T-cell (primary cell): Measurements from ENCODE around the gene GCDH. TPM values are rescaled to one million over a fixed set of nuclear protein-coding genes. Genes with fewer than 3 reads are reported as not detected.

ENCODE experiments used
- ATAC-seq, 4 experiments: fragments of 200-7000 bp in 3 of 4; fragments of 150-1000 bp in 1 of 4; cut with Tn5 transposase; replicated peaks in 1 of 4; 1 replicate in 3 of 4; 2 replicates in 1 of 4; pipeline ENCODE4 v1.10.0; 2021; ENCODE audit warnings: moderate library complexity in 3 of 4, mild to moderate bottlenecking in 2 of 4, moderate number of reproducible peaks in 1 of 4
- CTCF ChIA-PET, 2 donors: fragments of 300-600 bp; sonication (Branson Sonifier 250); formaldehyde crosslinking; loops; one replicate each; lab custom pipeline; 2022; ENCODE audit warnings: antibody characterized with exemption in 2 of 2; lab: Charles Lee
- POLR2A ChIA-PET, 2 donors: fragments of 300-600 bp; sonication (Branson Sonifier 250); formaldehyde crosslinking; loops; one replicate each; lab custom pipeline; 2022; ENCODE audit warnings: antibody characterized with exemption in 2 of 2; lab: Charles Lee
- DNase-seq, 35 experiments: peaks; one replicate each; pipeline versions ENCODE4 v3.0.0 to v3.0.0-alpha.2; 2013 to 2023
- H3K27ac ChIP-seq: one replicate; pipeline ENCODE4 v1.5.1; 2013; ENCODE audit warnings: low read length
- H3K27me3 ChIP-seq, 2 experiments: replicated peaks in 1 of 2; 1 replicate in 1 of 2; 2 replicates in 1 of 2; pipeline versions ENCODE4 v1.6.1 to v1.7.0; 2013; ENCODE audit warnings: low read length in 1 of 2, mixed read lengths in 1 of 2; ENCODE audit not compliant: control insufficient read depth in 2 of 2, insufficient read depth in 2 of 2; ENCODE audit errors: extremely low read depth in 1 of 2
- H3K36me3 ChIP-seq, 2 donors: 1 replicate in 1 of 2; 2 replicates in 1 of 2; pipeline versions ENCODE4 v1.6.1 to v1.7.0; 2013; ENCODE audit warnings: low read length in 1 of 2; ENCODE audit not compliant: control insufficient read depth in 2 of 2, insufficient read depth in 1 of 2; ENCODE audit errors: extremely low read depth in 1 of 2
- H3K4me1 ChIP-seq, 2 experiments: 1 replicate in 1 of 2; 2 replicates in 1 of 2; pipeline versions ENCODE4 v1.6.1 to v1.7.0; 2013; ENCODE audit warnings: low read length in 2 of 2, mixed read lengths in 1 of 2; ENCODE audit not compliant: insufficient read depth in 2 of 2, control insufficient read depth in 1 of 2; ENCODE audit errors: extremely low read depth in 1 of 2
- H3K4me3 ChIP-seq, 2 donors: 1 replicate in 1 of 2; 2 replicates in 1 of 2; pipeline versions ENCODE4 v1.5.1 to v1.7.0; 2013; ENCODE audit warnings: mild to moderate bottlenecking in 2 of 2, low read length in 1 of 2, moderate library complexity in 1 of 2; ENCODE audit not compliant: control insufficient read depth in 1 of 2; ENCODE audit errors: extremely low read depth in 1 of 2
- H3K9me3 ChIP-seq: 2 replicates; pipeline ENCODE4 v1.7.0; 2013
- H3K27ac Mint-ChIP-seq, 2 donors: one replicate each; pipeline ENCODE4 v1.8.0; 2020 to 2021; ENCODE audit warnings: mild to moderate bottlenecking in 2 of 2, mixed read lengths in 2 of 2
- H3K27me3 Mint-ChIP-seq, 2 donors: one replicate each; pipeline ENCODE4 v1.8.0; 2021 to 2022; ENCODE audit warnings: mixed read lengths in 2 of 2
- H3K36me3 Mint-ChIP-seq: one replicate; pipeline ENCODE4 v1.8.0; 2021; ENCODE audit warnings: mixed read lengths
- H3K4me1 Mint-ChIP-seq, 3 donors: one replicate each; pipeline ENCODE4 v1.8.0; 2020 to 2022; ENCODE audit warnings: mixed read lengths in 3 of 3, mild to moderate bottlenecking in 1 of 3
- H3K4me3 Mint-ChIP-seq, 3 donors: one replicate each; pipeline ENCODE4 v1.8.0; 2020 to 2022; ENCODE audit warnings: mild to moderate bottlenecking in 3 of 3, mixed read lengths in 3 of 3, moderate library complexity in 3 of 3
- H3K9me3 Mint-ChIP-seq, 3 donors: one replicate each; pipeline ENCODE4 v1.8.0; 2020 to 2022; ENCODE audit warnings: mixed read lengths in 3 of 3
- WGBS: methylation state at CpG from one replicate; pipeline ENCODE4 v1.1.5; 2013; ENCODE audit warnings: missing lambda C conversion rate; ENCODE audit not compliant: insufficient coverage; 5-methylcytosine and 5-hydroxymethylcytosine counted together
- total RNA-seq, 35 experiments: library from RNA in 6 of 35; stranded (reverse) in 6 of 35; fragments of 120-200 nt in 1 of 35; gene quantifications; one replicate each; pipeline versions ENCODE4 v1.2.1 to v1.2.4 and lab custom pipeline; 2013 to 2026

The GCDH gene
- total RNA-seq, 5 donors from 2014 or later (not counting 1 experiment from before 2014, with no cell fraction given): 39.8 to 68.7 (median 60.0) TPM

DNA sequence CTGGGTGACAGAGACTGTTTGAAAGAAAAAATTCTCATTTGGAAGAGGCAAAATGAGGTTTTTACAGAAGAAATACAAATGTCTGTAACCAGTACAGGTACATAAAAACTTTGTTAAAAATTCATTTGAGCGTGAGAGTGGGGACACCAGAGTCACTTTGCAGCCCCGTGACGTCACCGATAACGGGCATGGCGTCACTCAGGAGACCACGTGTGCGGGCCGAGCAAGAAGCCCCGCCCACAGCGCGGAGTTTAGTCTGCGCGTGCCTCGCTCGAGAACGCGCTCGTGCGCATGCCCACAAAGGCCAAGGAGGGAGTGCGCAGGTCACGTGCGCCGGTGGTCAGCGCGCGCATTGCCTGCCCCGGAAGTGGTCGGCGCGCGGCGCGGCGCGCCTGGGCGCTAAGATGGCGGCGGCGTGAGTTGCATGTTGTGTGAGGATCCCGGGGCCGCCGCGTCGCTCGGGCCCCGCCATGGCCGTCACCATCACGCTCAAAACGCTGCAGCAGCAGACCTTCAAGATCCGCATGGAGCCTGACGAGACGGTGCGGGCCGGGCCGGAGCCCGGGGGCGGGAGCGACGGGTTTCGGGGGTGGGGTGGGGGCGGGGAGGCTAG lies 54.6 kb downstream of the GCDH start, which contains the start of gene RAD23A:
RAD23A (plus strand) TSS at position 384 of the 613 bp plus-strand sequence; CDS start at position 471, 87 bp downstream.
- Histone ChIP-seq H3K4me3 (peak within 1 kb of the TSS; percentile 60 to 75), H3K27me3 (no peaks in the 10 kb centered on the region), H3K4me1 (peaks cover 5 to 61% of the 10 kb centered on the region in 2 experiments), H3K27ac (peak within 1 kb of the TSS; percentile 89), H3K36me3 (peaks cover 14 to 72% of the 10 kb centered on the region in 2 donors), H3K9me3 (no peaks in the 10 kb centered on the region)
- ChIA-PET POLR2A (interaction anchor here in 1 of 2 donors (0.5 kb wide), 1 partner anchor 22 kb away, joined by 3 read pairs; no protein-coding TSS in a partner anchor), CTCF (no interaction called here)
- ATAC-seq (peak; percentile 80 to 86 (median 84)), DNase-seq (peak; percentile 95 to 100 (median 97))
- H3K9me3 Mint-ChIP-seq: no peaks in the 10 kb centered on the region
- peaks cover 42 to 54% (median 52%) of the 10 kb centered on the region in 3 donors for H3K4me1 Mint-ChIP-seq
- peak within 1 kb of the TSS; percentile 91 to 92 for H3K27ac Mint-ChIP-seq
- no peaks in the 10 kb centered on the region for H3K27me3 Mint-ChIP-seq
- peaks cover 39% of the 10 kb centered on the region for H3K36me3 Mint-ChIP-seq
- peak within 1 kb of the TSS; percentile 86 to 93 (median 88) for H3K4me3 Mint-ChIP-seq
- under 1% methylated on average over 60 of the region's 62 CpGs for WGBS

DNA sequence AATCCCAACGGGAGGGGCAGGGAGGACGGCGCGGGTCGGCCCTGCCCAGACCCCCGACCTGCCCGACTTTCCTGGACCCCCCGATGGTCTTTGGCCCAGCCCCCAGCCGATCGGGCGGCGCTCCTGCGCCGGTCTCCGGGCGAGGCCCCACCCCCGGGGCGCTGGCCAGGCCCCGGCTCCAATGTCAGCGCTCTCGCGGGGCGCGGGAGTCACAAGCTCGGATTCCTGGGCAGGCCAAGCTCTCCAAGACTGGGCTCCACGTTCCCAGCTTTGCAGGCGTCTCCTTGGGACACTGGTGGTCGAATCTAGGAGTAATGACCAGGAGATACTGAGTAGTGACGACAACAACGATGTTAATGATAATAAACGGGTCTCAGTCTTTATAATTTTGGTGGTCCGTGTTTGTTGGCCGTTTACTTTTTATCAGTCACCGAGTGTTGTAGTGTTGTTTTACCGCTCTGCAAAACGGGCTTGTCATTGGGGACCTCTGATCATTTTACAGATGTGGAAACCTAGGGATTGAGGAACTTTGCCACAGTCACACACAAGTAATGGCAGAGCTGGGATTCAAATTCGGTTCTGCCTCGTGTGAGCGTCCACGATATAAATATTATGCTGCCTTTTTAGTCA lies 55.2 kb downstream of the GCDH start:
- POLR2A ChIA-PET: interaction anchor here in 1 of 2 donors (0.5 to 0.6 kb wide), 2 partner anchors 18 to 21 kb away, joined by 3 to 11 read pairs; no protein-coding TSS in a partner anchor
- CTCF ChIA-PET: no interaction called here
- peaks cover 5 to 56% of the 10 kb centered on the region in 2 experiments for H3K4me1 ChIP-seq
- H3K27ac ChIP-seq: peak overlapping the region; percentile 89
- peaks cover 14 to 66% of the 10 kb centered on the region in 2 donors for H3K36me3 ChIP-seq
- no peaks in the 10 kb centered on the region for H3K9me3 ChIP-seq
- no peaks in the 10 kb centered on the region for H3K9me3 Mint-ChIP-seq
- ATAC-seq (peak; percentile 34 to 68 (median 62)), DNase-seq (peak in 17 of 35 experiments; percentile 9 to 57 (median 29))
- WGBS: 0% methylated on average over 35 of the region's 40 CpGs
- H3K36me3 Mint-ChIP-seq: peaks cover 37% of the 10 kb centered on the region
- H3K27me3 ChIP-seq: no peaks in the 10 kb centered on the region
- peaks cover 37 to 47% (median 46%) of the 10 kb centered on the region in 3 donors for H3K4me1 Mint-ChIP-seq
- H3K4me3 ChIP-seq: peak overlapping the region; percentile 60 to 75
- H3K4me3 Mint-ChIP-seq: peak overlapping the region; percentile 86 to 93 (median 86)
- peak overlapping the region; percentile 85 to 91 for H3K27ac Mint-ChIP-seq
- no peaks in the 10 kb centered on the region for H3K27me3 Mint-ChIP-seq

DNA sequence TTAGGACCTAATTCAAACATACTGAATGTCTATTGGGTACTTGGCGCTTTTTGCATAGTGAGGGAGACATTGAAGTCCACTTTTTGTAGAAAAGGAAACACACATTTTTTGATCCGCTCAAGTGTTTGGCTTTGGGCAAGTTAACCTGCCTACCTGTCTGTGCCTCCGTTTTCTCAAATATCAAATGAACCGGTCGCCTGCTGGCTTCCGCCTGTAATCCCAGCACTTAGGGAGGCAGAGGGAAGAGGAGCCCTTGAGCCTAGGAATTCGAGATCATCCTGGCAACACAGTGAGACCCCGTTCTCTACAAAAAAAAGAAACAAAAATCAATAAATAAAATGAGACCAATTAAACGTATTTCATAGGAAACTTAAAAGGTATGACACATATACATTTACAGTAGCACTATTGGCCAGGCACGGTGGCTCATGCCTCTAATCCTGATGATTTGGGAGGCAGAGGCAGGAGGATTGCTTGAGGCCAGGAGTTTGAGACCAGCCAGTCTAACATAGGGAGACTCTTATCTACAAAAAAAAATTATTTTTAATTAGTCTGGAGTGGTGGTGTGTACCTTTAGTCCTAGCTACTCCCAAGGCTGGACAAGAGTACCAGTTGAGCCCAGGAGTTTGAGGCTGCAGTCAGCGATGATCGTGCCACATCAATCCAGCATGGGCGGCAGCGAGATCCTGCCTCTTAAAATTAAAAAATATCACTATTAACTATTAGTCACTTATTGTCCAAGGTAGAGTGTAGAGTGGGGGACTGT lies 56.0 kb downstream of the GCDH start:
- no peak for ATAC-seq
- Histone ChIP-seq H3K4me1 (peaks cover 5 to 50% of the 10 kb centered on the region in 2 experiments), H3K27ac (peak overlapping the region; percentile 89), H3K27me3 (no peaks in the 10 kb centered on the region), H3K4me3 (peak overlapping the region; percentile 60 to 75), H3K36me3 (peaks cover 11 to 63% of the 10 kb centered on the region in 2 donors), H3K9me3 (no peaks in the 10 kb centered on the region)
- Mint-ChIP-seq H3K27ac (peak overlapping the region; percentile 85 to 91), H3K36me3 (peaks cover 40% of the 10 kb centered on the region), H3K4me3 (peak overlapping the region; percentile 86 to 93 (median 86)), H3K4me1 (peaks cover 37 to 44% (median 42%) of the 10 kb centered on the region in 3 donors), H3K9me3 (no peaks in the 10 kb centered on the region), H3K27me3 (no peaks in the 10 kb centered on the region)
- POLR2A ChIA-PET: interaction anchor here in 1 of 2 donors (0.6 kb wide), 1 partner anchor 17 kb away, joined by 11 read pairs; no protein-coding TSS in a partner anchor
- CTCF ChIA-PET: interaction anchor here in 1 of 2 donors (1.4 kb wide), 1 partner anchor 18 kb away, joined by 4 read pairs; no protein-coding TSS in a partner anchor
- DNase-seq: no peak
- no CpG with 5 or more reads among the region's 14 CpGs for WGBS

DNA sequence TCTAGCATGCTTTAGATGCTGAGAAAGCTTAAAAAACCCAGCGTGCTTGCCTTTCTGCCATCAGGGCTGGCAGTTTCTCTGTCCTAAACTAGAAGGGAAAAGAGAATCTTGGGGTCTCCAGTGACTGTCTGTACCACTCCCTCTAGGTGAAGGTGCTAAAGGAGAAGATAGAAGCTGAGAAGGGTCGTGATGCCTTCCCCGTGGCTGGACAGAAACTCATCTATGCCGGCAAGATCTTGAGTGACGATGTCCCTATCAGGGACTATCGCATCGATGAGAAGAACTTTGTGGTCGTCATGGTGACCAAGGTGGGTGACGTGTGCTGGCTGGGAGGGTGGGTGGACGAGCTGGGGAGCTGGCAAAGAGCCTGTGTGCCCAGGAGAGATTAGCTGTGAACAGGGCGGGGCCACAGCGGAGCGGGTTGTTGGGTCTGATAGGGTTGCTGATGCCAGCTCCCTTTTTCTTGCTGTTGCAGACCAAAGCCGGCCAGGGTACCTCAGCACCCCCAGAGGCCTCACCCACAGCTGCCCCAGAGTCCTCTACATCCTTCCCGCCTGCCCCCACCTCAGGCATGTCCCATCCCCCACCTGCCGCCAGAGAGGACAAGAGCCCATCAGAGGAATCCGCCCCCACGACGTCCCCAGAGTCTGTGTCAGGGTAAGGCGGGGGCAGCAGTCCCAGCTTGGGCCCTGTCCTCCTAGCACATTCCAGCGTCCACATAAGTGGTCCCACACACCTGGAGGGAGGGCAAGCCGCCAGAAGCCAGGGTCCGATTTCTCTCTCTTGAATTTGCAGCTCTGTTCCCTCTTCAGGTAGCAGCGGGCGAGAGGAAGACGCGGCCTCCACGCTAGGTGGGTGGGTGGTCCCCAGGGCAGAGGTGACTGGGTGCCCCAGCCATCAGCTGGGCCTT lies 57.0 kb downstream of the GCDH start:
- Histone ChIP-seq H3K27ac (no peak overlapping the region), H3K4me1 (peaks cover 5 to 40% of the 10 kb centered on the region in 2 experiments), H3K27me3 (no peaks in the 10 kb centered on the region), H3K4me3 (no peak overlapping the region), H3K36me3 (peaks cover 16 to 64% of the 10 kb centered on the region in 2 donors), H3K9me3 (no peaks in the 10 kb centered on the region)
- Mint-ChIP-seq H3K27me3 (no peaks in the 10 kb centered on the region), H3K9me3 (no peaks in the 10 kb centered on the region), H3K27ac (peak overlapping the region in 1 of 2 donors; percentile 41), H3K4me1 (peaks cover 35 to 38% (median 37%) of the 10 kb centered on the region in 3 donors), H3K4me3 (peak overlapping the region in 2 of 3 donors; percentile 11 to 13), H3K36me3 (peaks cover 33% of the 10 kb centered on the region)
- ChIA-PET CTCF (interaction anchor here (0.6 to 1.4 kb wide), 3 partner anchors 17 to 63 kb away, joined by 3 to 4 read pairs (median 3); no protein-coding TSS in a partner anchor), POLR2A (no interaction called here)
- DNase-seq (no peak), ATAC-seq (no peak)
- whole genome bisulfite sequencing: 94% methylated on average over 23 of the region's 28 CpGs

DNA sequence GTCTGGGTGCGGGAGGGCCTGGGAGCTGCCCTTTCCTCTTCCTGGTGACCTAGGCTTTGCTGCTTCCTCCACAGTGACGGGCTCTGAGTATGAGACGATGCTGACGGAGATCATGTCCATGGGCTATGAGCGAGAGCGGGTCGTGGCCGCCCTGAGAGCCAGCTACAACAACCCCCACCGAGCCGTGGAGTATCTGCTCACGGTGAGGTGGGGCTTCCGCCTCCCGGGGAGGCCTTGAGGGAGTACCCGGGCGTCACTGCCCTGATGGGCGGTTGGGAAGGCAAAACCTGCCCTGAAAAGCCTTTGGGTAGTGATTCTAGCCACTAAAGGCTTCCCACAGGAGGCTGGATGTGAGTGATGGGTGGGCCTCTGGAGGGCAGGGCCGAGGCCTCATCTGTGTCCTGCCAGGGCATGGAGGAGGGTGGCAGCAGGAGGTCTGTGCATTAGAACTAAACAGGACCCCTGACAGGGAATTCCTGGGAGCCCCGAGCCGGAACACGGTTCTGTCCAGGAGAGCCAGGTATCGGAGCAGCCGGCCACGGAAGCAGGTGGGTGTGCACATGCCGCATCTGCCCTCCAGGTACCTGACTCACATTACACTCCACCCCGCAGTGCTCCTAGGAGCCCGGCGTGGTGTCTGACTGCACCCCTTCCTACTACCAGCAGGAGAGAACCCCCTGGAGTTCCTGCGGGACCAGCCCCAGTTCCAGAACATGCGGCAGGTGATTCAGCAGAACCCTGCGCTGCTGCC lies 57.8 kb downstream of the GCDH start:
- WGBS: 96% methylated on average over 24 of the region's 30 CpGs
- Mint-ChIP-seq H3K27ac (peak overlapping the region in 1 of 2 donors; percentile 22), H3K36me3 (peaks cover 30% of the 10 kb centered on the region)

More for the DNA sequence above, 57.8 kb downstream of the GCDH start:
- peaks cover 28 to 32% (median 29%) of the 10 kb centered on the region in 3 donors for H3K4me1 Mint-ChIP-seq
- H3K36me3 ChIP-seq: peaks cover 16 to 61% of the 10 kb centered on the region in 2 donors
- ChIA-PET CTCF (interaction anchor here in 1 of 2 donors (1.3 to 1.4 kb wide), 2 partner anchors 17 to 64 kb away, joined by 3 to 4 read pairs; no protein-coding TSS in a partner anchor), POLR2A (no interaction called here)
- peak overlapping the region in 1 of 3 donors; percentile 13 for H3K4me3 Mint-ChIP-seq
- H3K27ac ChIP-seq: no peak overlapping the region
- no peak overlapping the region for H3K4me3 ChIP-seq
- peaks cover 5 to 32% of the 10 kb centered on the region in 2 experiments for H3K4me1 ChIP-seq
- H3K9me3 ChIP-seq: no peaks in the 10 kb centered on the region
- ATAC-seq (no peak), DNase-seq (no peak)
- no peaks in the 10 kb centered on the region for H3K27me3 Mint-ChIP-seq
- H3K27me3 ChIP-seq: no peaks in the 10 kb centered on the region
- no peaks in the 10 kb centered on the region for H3K9me3 Mint-ChIP-seq
